M059J (cell line): ENCODE results near the gene LCN10. TPM values are rescaled to one million over a fixed set of nuclear protein-coding genes. Genes with fewer than 3 reads are reported as not detected.
"Not testable (repeated sequence)": the region's sequence is repeated elsewhere in the genome, so short reads cannot be mapped to it uniquely, and the experiment has no call there.

ENCODE experiments used
- DNase-seq: peaks from one replicate; pipeline ENCODE4 v3.0.0-alpha.2; 2012; ENCODE audit warnings: low read depth
- total RNA-seq: library from RNA; depleted of rRNA; stranded (reverse); fragments of >200 nt; shearing (Covaris generic); gene quantifications from 2 replicates; pipeline ENCODE4 v1.2.3, GENCODE V29; 2014

The LCN10 gene
- total RNA-seq, 1 experiment from 2014 or later: not detected

GRCh38 chr9:136771907-136772415 is 29.2 kb upstream of the LCN10 start:
- DNase-seq: no peak

GRCh38 chr9:136769710-136770191 is 27.0 kb upstream of the LCN10 start:
- no peak for DNase-seq

GRCh38 chr9:136766410-136767120 is 23.8 kb upstream of the LCN10 start:
- peak; percentile 59 for DNase-seq

- not testable (repeated sequence) for DNase-seq
Observed at GRCh38 chr9:136765745-136766409, 23.1 kb upstream of the LCN10 start.

- DNase-seq: no peak
Observed at GRCh38 chr9:136765041-136765440, 22.3 kb upstream of the LCN10 start.

GRCh38 chr9:136764301-136764891 is 21.7 kb upstream of the LCN10 start, which contains the start of gene LCN15:
TSS of gene LCN15 (minus strand) at chr9:136764518. CDS start at chr9:136764488, 30 bp downstream.
- no peak for DNase-seq

GRCh38 chr9:136763649-136764035 is 20.9 kb upstream of the LCN10 start:
- no peak for DNase-seq

GRCh38 chr9:136762915-136763648 is 20.3 kb upstream of the LCN10 start:
- no peak for DNase-seq

GRCh38 chr9:136762221-136762691 is 19.5 kb upstream of the LCN10 start:
- no peak for DNase-seq

- no peak for DNase-seq
Observed at GRCh38 chr9:136761545-136761981, 18.8 kb upstream of the LCN10 start.

GRCh38 chr9:136760834-136761544 is 18.2 kb upstream of the LCN10 start:
- DNase-seq: peak; percentile 69

- no peak for DNase-seq
Observed at GRCh38 chr9:136760424-136760823, 17.7 kb upstream of the LCN10 start.

- DNase-seq: no peak
Observed at GRCh38 chr9:136759436-136760325, 16.9 kb upstream of the LCN10 start.

GRCh38 chr9:136759001-136759400 is 16.3 kb upstream of the LCN10 start:
- DNase-seq: no peak

GRCh38 chr9:136757751-136758140 is 15.0 kb upstream of the LCN10 start:
- no peak for DNase-seq

GRCh38 chr9:136757328-136757727 is 14.6 kb upstream of the LCN10 start:
- no peak for DNase-seq

- DNase-seq: no peak
Observed at GRCh38 chr9:136756836-136757235, 14.1 kb upstream of the LCN10 start.

- DNase-seq: no peak
Observed at GRCh38 chr9:136756134-136756438, 13.3 kb upstream of the LCN10 start.

GRCh38 chr9:136755302-136756133 is 12.8 kb upstream of the LCN10 start:
- not testable (repeated sequence) for DNase-seq
